SIG-M5 treated with dmso at 0.1 percent for 504 hours (cell line): ENCODE data around the gene TKT.

ENCODE experiments used
- DNase-seq: peaks from one replicate; lab custom pipeline; 2025; ENCODE audit not compliant: unreplicated experiment; lab: John Stamatoyannopoulos, UW

The TKT gene

GRCh38 chr3:53226142-53226840 lies 29.5 kb downstream of the TKT start:
- DNase-seq, result no peak

- DNase-seq, result no peak
Observed at GRCh38 chr3:53225651-53226050, 30.2 kb downstream of the TKT start.

GRCh38 chr3:53225181-53225580 lies 30.6 kb downstream of the TKT start:
- no peak for DNase-seq

- no peak for DNase-seq
Observed at GRCh38 chr3:53224536-53224935, 31.3 kb downstream of the TKT start.

GRCh38 chr3:53224026-53224425 lies 31.8 kb downstream of the TKT start:
- no peak for DNase-seq

GRCh38 chr3:53223541-53223966 lies 32.3 kb downstream of the TKT start:
- DNase-seq, result no peak

GRCh38 chr3:53223025-53223424 lies 32.8 kb downstream of the TKT start:
- no peak for DNase-seq

GRCh38 chr3:53222183-53222901 lies 33.5 kb downstream of the TKT start:
- DNase-seq, result no peak

- no peak for DNase-seq
Observed at GRCh38 chr3:53221827-53222182, 34.0 kb downstream of the TKT start.

- no peak for DNase-seq
Observed at GRCh38 chr3:53221345-53221744, 34.5 kb downstream of the TKT start.

- DNase-seq, result peak; percentile 83
Observed at GRCh38 chr3:53219895-53220483, 35.8 kb downstream of the TKT start.

- DNase-seq, result peak; percentile 92
Observed at GRCh38 chr3:53218131-53218530, 37.7 kb downstream of the TKT start.

GRCh38 chr3:53217175-53217574 lies 38.6 kb downstream of the TKT start:
- no peak for DNase-seq

- DNase-seq, result no peak
Observed at GRCh38 chr3:53216723-53217122, 39.1 kb downstream of the TKT start.

GRCh38 chr3:53215816-53216215 lies 40.0 kb downstream of the TKT start:
- no peak for DNase-seq

- DNase-seq, result no peak
Observed at GRCh38 chr3:53213276-53213675, 42.5 kb downstream of the TKT start.

GRCh38 chr3:53211706-53212702 lies 43.8 kb downstream of the TKT start:
- DNase-seq, result no peak

GRCh38 chr3:53202331-53203015 lies 53.3 kb downstream of the TKT start:
- no peak for DNase-seq

GRCh38 chr3:53200501-53201498 lies 55.0 kb downstream of the TKT start:
- DNase-seq, result no peak
